HUES6 (cell line): Measurements from ENCODE around the gene PCED1B.

Experiments used
- H3K27ac ChIP-seq: 2 replicates; pipeline ENCODE4 v1.7.0; 2013; ENCODE audit warnings: low read depth, mild to moderate bottlenecking, low read length, inconsistent platforms
- H3K27me3 ChIP-seq: 2 replicates; pipeline ENCODE4 v1.6.1; 2013; ENCODE audit warnings: low read length; ENCODE audit not compliant: control insufficient read depth, insufficient read depth
- H3K36me3 ChIP-seq: 2 replicates; pipeline ENCODE4 v1.6.1; 2013; ENCODE audit warnings: low read length; ENCODE audit not compliant: control insufficient read depth, insufficient read depth
- H3K4me1 ChIP-seq: 2 replicates; pipeline ENCODE4 v1.6.1; 2013; ENCODE audit warnings: low read length; ENCODE audit not compliant: control insufficient read depth, insufficient read depth
- H3K4me3 ChIP-seq: 2 replicates; pipeline ENCODE4 v1.5.1; 2013; ENCODE audit warnings: low read depth, low read length
- H3K9ac ChIP-seq: one replicate; pipeline ENCODE4 v1.6.1; 2013; ENCODE audit warnings: mild to moderate bottlenecking, low read length
- H3K9me3 ChIP-seq: 2 replicates; pipeline ENCODE4 v1.6.1; 2013; ENCODE audit warnings: low read depth, low read length; ENCODE audit not compliant: control insufficient read depth, insufficient read depth

PCED1B gene

GRCh38 chr12:47237751-47238211, 158.4 kb downstream of the PCED1B start:
- Histone ChIP-seq H3K4me1 (peaks cover 16% of the 10 kb centered on the region; the same call in 1 of the 2 replicates), H3K9ac (no peak overlapping the region), H3K4me3 (no peak overlapping the region)

GRCh38 chr12:47238669-47239114, 159.3 kb downstream of the PCED1B start:
- Histone ChIP-seq H3K4me1 (peaks cover 16% of the 10 kb centered on the region; the same call in 1 of the 2 replicates), H3K9me3 (peaks cover 8% of the 10 kb centered on the region; the same call in 1 of the 2 replicates), H3K4me3 (no peak overlapping the region), H3K27me3 (no peaks in the 10 kb centered on the region), H3K27ac (no peak overlapping the region), H3K36me3 (peaks cover 9% of the 10 kb centered on the region; the same call in 1 of the 2 replicates), H3K9ac (no peak overlapping the region)

More at GRCh38 chr12:47237751-47238211, 158.4 kb downstream of the PCED1B start:
- peaks cover 9% of the 10 kb centered on the region; the same call in 1 of the 2 replicates for H3K36me3 ChIP-seq
- no peak overlapping the region for H3K27ac ChIP-seq
- H3K9me3 ChIP-seq: peaks cover 8% of the 10 kb centered on the region; the same call in 1 of the 2 replicates
- no peaks in the 10 kb centered on the region for H3K27me3 ChIP-seq

- Histone ChIP-seq H3K36me3 (no peaks in the 10 kb centered on the region), H3K9me3 (no peaks in the 10 kb centered on the region), H3K27me3 (no peaks in the 10 kb centered on the region), H3K27ac (no peak overlapping the region), H3K9ac (no peak overlapping the region), H3K4me3 (no peak overlapping the region), H3K4me1 (peaks cover 11% of the 10 kb centered on the region; the same call in 1 of the 2 replicates)
Measured at GRCh38 chr12:47242426-47242825, 163.0 kb downstream of the PCED1B start.

- no peaks in the 10 kb centered on the region for H3K27me3 ChIP-seq
- H3K9ac ChIP-seq: no peak overlapping the region
- no peak overlapping the region for H3K4me3 ChIP-seq
- H3K36me3 ChIP-seq: no peaks in the 10 kb centered on the region
- H3K27ac ChIP-seq: no peak overlapping the region; the same call in 1 of the 2 replicates
- H3K4me1 ChIP-seq: peaks cover 7% of the 10 kb centered on the region; the same call in 1 of the 2 replicates
- no peaks in the 10 kb centered on the region for H3K9me3 ChIP-seq
Measured at GRCh38 chr12:47244835-47245234, 165.4 kb downstream of the PCED1B start.

- H3K27ac ChIP-seq: no peak overlapping the region
- H3K4me3 ChIP-seq: no peak overlapping the region
- H3K27me3 ChIP-seq: no peaks in the 10 kb centered on the region
- H3K36me3 ChIP-seq: no peaks in the 10 kb centered on the region
- no peak overlapping the region for H3K9ac ChIP-seq
- peaks cover 13% of the 10 kb centered on the region; the same call in 1 of the 2 replicates for H3K4me1 ChIP-seq
- no peaks in the 10 kb centered on the region for H3K9me3 ChIP-seq
Measured at GRCh38 chr12:47245623-47246022, 166.2 kb downstream of the PCED1B start.

- Histone ChIP-seq H3K9me3 (peaks cover 7% of the 10 kb centered on the region; the same call in 1 of the 2 replicates), H3K27me3 (no peaks in the 10 kb centered on the region), H3K4me3 (no peak overlapping the region), H3K4me1 (peaks cover 13% of the 10 kb centered on the region; the same call in 1 of the 2 replicates), H3K27ac (no peak overlapping the region), H3K9ac (no peak overlapping the region), H3K36me3 (no peaks in the 10 kb centered on the region)
Measured at GRCh38 chr12:47247418-47247817, 168.0 kb downstream of the PCED1B start.

GRCh38 chr12:47249082-47249481, 169.7 kb downstream of the PCED1B start:
- no peaks in the 10 kb centered on the region for H3K27me3 ChIP-seq
- H3K4me1 ChIP-seq: peaks cover 13% of the 10 kb centered on the region; the same call in 1 of the 2 replicates
- peak overlapping the region; percentile 57 for H3K9ac ChIP-seq
- no peaks in the 10 kb centered on the region for H3K36me3 ChIP-seq
- H3K9me3 ChIP-seq: peaks cover 11% of the 10 kb centered on the region; the same call in 1 of the 2 replicates
- no peak overlapping the region for H3K4me3 ChIP-seq
- peak overlapping the region; percentile 50; the same call in 1 of the 2 replicates for H3K27ac ChIP-seq

- Histone ChIP-seq H3K36me3 (no peaks in the 10 kb centered on the region), H3K9ac (peak overlapping the region; percentile 57), H3K4me1 (peaks cover 13% of the 10 kb centered on the region; the same call in 1 of the 2 replicates), H3K4me3 (no peak overlapping the region), H3K9me3 (peaks cover 11% of the 10 kb centered on the region; the same call in 1 of the 2 replicates), H3K27me3 (no peaks in the 10 kb centered on the region), H3K27ac (peak overlapping the region; percentile 50; the same call in 1 of the 2 replicates)
Measured at GRCh38 chr12:47249719-47250357, 170.4 kb downstream of the PCED1B start.

- H3K9ac ChIP-seq: no peak overlapping the region
- H3K27ac ChIP-seq: no peak overlapping the region
- H3K9me3 ChIP-seq: peaks cover 11% of the 10 kb centered on the region; the same call in 1 of the 2 replicates
- H3K4me1 ChIP-seq: peaks cover 13% of the 10 kb centered on the region; the same call in 1 of the 2 replicates
- no peaks in the 10 kb centered on the region for H3K27me3 ChIP-seq
- no peak overlapping the region for H3K4me3 ChIP-seq
- no peaks in the 10 kb centered on the region for H3K36me3 ChIP-seq
Measured at GRCh38 chr12:47251919-47252318, 172.5 kb downstream of the PCED1B start.

- no peak overlapping the region for H3K27ac ChIP-seq
Measured at GRCh38 chr12:47264951-47265350, 185.5 kb downstream of the PCED1B start.

GRCh38 chr12:47265391-47265790, 186.0 kb downstream of the PCED1B start:
- Histone ChIP-seq H3K36me3 (no peaks in the 10 kb centered on the region), H3K9ac (no peak overlapping the region), H3K4me1 (no peaks in the 10 kb centered on the region), H3K4me3 (no peak overlapping the region), H3K27ac (no peak overlapping the region), H3K27me3 (no peaks in the 10 kb centered on the region), H3K9me3 (peaks cover 3% of the 10 kb centered on the region; the same call in 1 of the 2 replicates)

More at GRCh38 chr12:47264951-47265350, 185.5 kb downstream of the PCED1B start:
- no peak overlapping the region for H3K9ac ChIP-seq
- H3K9me3 ChIP-seq: peaks cover 3% of the 10 kb centered on the region; the same call in 1 of the 2 replicates
- no peaks in the 10 kb centered on the region for H3K27me3 ChIP-seq
- H3K4me3 ChIP-seq: no peak overlapping the region
- no peaks in the 10 kb centered on the region for H3K4me1 ChIP-seq
- H3K36me3 ChIP-seq: no peaks in the 10 kb centered on the region
